OCI-LY1 (cell line): Measurements from ENCODE around the gene COL18A1.

Experiments
- H2AFZ ChIP-seq: fragments of 200-600 bp; sonication (generic), shearing (Covaris generic); 2 replicates; pipeline ENCODE4 v1.6.0; 2014; ENCODE audit warnings: antibody characterized with exemption, mild to moderate bottlenecking, low read length
- H3F3A ChIP-seq: fragments of 200-600 bp; sonication (generic), shearing (Covaris generic); 2 replicates; pipeline ENCODE4 v1.6.0; 2014; ENCODE audit warnings: mild to moderate bottlenecking, antibody characterized with exemption, low read length, moderate library complexity; ENCODE audit not compliant: insufficient read depth
- H3K27ac ChIP-seq: fragments of 200-600 bp; sonication (generic); 2 replicates; pipeline ENCODE4 v1.5.1; 2014; ENCODE audit warnings: low read length, mixed run types, mild to moderate bottlenecking, low read depth; ENCODE audit not compliant: poor library complexity, severe bottlenecking
- H3K27me3 ChIP-seq: fragments of 200-600 bp; sonication (generic); 2 replicates; pipeline ENCODE4 v1.6.0; 2014; ENCODE audit warnings: antibody characterized with exemption, mild to moderate bottlenecking, low read length, moderate library complexity; ENCODE audit not compliant: insufficient read depth
- H3K36me3 ChIP-seq: fragments of 200-600 bp; sonication (generic); 2 replicates; pipeline ENCODE4 v1.6.1; 2014; ENCODE audit warnings: mild to moderate bottlenecking, antibody characterized with exemption, low read length, moderate library complexity, mixed read lengths; ENCODE audit not compliant: insufficient read depth
- H3K4me1 ChIP-seq: fragments of 200-600 bp; sonication (generic); 2 replicates; pipeline ENCODE4 v1.5.1; 2014; ENCODE audit warnings: mild to moderate bottlenecking, low read length, moderate library complexity; ENCODE audit not compliant: insufficient read depth, severe bottlenecking
- H3K4me2 ChIP-seq: fragments of 200-600 bp; sonication (generic), shearing (Covaris generic); 2 replicates; pipeline ENCODE4 v1.6.1; 2014; ENCODE audit warnings: low read length
- H3K4me3 ChIP-seq: fragments of 200-600 bp; sonication (generic); 2 replicates; pipeline ENCODE4 v1.5.1; 2014; ENCODE audit warnings: low read length, low read depth, mild to moderate bottlenecking, mixed read lengths; ENCODE audit not compliant: poor library complexity, severe bottlenecking
- H3K79me2 ChIP-seq: fragments of 200-600 bp; shearing (Covaris generic); 2 replicates; pipeline ENCODE4 v1.6.1; 2016; ENCODE audit warnings: mixed run types, low read length, mixed read lengths; ENCODE audit not compliant: insufficient read depth
- H3K9ac ChIP-seq: fragments of 200-600 bp; sonication (generic), shearing (Covaris generic); 2 replicates; pipeline ENCODE4 v1.6.1; 2014; ENCODE audit warnings: mild to moderate bottlenecking, low read length, mixed read lengths
- H3K9me2 ChIP-seq: fragments of 200-600 bp; sonication (generic), shearing (Covaris generic); 2 replicates; pipeline ENCODE4 v1.6.1; 2014; ENCODE audit warnings: low read depth, mild to moderate bottlenecking, low read length, mixed read lengths
- H3K9me3 ChIP-seq: fragments of 200-600 bp; shearing (Covaris generic); 2 replicates; pipeline ENCODE4 v1.6.1; 2014; ENCODE audit warnings: low read length, mixed read lengths
- H4K20me1 ChIP-seq: fragments of 200-600 bp; sonication (generic), shearing (Covaris generic); 2 replicates; pipeline ENCODE4 v1.6.0; 2016; ENCODE audit warnings: mild to moderate bottlenecking, low read length; ENCODE audit not compliant: insufficient read depth
- CTCF ChIP-seq: fragments of 200-600 bp; sonication (generic), shearing (Covaris generic); IDR thresholded peaks from 2 replicates; pipeline ENCODE4 v1.5.1; 2017; ENCODE audit warnings: mild to moderate bottlenecking, antibody characterized with exemption, low read length, moderate library complexity, mixed read lengths
- EZH2 ChIP-seq: fragments of 200-600 bp; sonication (generic), shearing (Covaris generic); IDR thresholded peaks from 2 replicates; pipeline ENCODE4 v1.8.0; 2017; ENCODE audit warnings: borderline replicate concordance, mixed run types, mild to moderate bottlenecking, antibody characterized with exemption, low read length, moderate library complexity, mixed read lengths

COL18A1 gene

GRCh38 chr21:45491623-45492022 lies 86.7 kb downstream of the COL18A1 start:
- Histone ChIP-seq H3K4me3 (no peak overlapping the region), H3K4me1 (no peaks in the 10 kb centered on the region), H3K79me2 (no peaks in the 10 kb centered on the region), H4K20me1 (no peaks in the 10 kb centered on the region), H3K9me2 (no peaks in the 10 kb centered on the region), H2AFZ (no peak overlapping the region), H3K9me3 (no peaks in the 10 kb centered on the region), H3K36me3 (no peaks in the 10 kb centered on the region), H3K9ac (no peak overlapping the region), H3K27me3 (no peaks in the 10 kb centered on the region; the same call in 1 of the 2 replicates), H3F3A (no peaks in the 10 kb centered on the region), H3K27ac (no peak overlapping the region), H3K4me2 (no peak overlapping the region)
- no peak for TF ChIP-seq CTCF
- TF ChIP-seq EZH2 = no peak

- H3F3A ChIP-seq = no peaks in the 10 kb centered on the region
- H3K9me3 ChIP-seq = no peaks in the 10 kb centered on the region
- no peak overlapping the region for H3K4me3 ChIP-seq
- H3K9me2 ChIP-seq = no peaks in the 10 kb centered on the region
- TF ChIP-seq EZH2 (no peak), CTCF (no peak)
- H2AFZ ChIP-seq = no peak overlapping the region
- H3K27ac ChIP-seq = no peak overlapping the region
- H3K36me3 ChIP-seq = no peaks in the 10 kb centered on the region
- no peaks in the 10 kb centered on the region; the same call in 1 of the 2 replicates for H3K27me3 ChIP-seq
- H3K4me2 ChIP-seq = no peak overlapping the region
- H3K9ac ChIP-seq = no peak overlapping the region
- H3K4me1 ChIP-seq = no peaks in the 10 kb centered on the region
- no peaks in the 10 kb centered on the region for H4K20me1 ChIP-seq
- no peaks in the 10 kb centered on the region for H3K79me2 ChIP-seq
Measured at GRCh38 chr21:45492765-45493164, 87.8 kb downstream of the COL18A1 start.

GRCh38 chr21:45493401-45494001 lies 88.5 kb downstream of the COL18A1 start:
- Histone ChIP-seq H3K36me3 (no peaks in the 10 kb centered on the region), H3K4me3 (no peak overlapping the region), H3K79me2 (no peaks in the 10 kb centered on the region), H3K27ac (no peak overlapping the region), H3K27me3 (no peaks in the 10 kb centered on the region; the same call in 1 of the 2 replicates), H3K4me1 (no peaks in the 10 kb centered on the region), H4K20me1 (no peaks in the 10 kb centered on the region), H3K9ac (no peak overlapping the region), H2AFZ (no peak overlapping the region), H3K4me2 (no peak overlapping the region), H3K9me2 (no peaks in the 10 kb centered on the region), H3F3A (no peaks in the 10 kb centered on the region), H3K9me3 (no peaks in the 10 kb centered on the region)
- TF ChIP-seq CTCF (no peak), EZH2 (no peak)
